SK-N-SH treated with all-trans-retinoic acid at 6 μM for 48 hours (cell line): ENCODE results near the gene RAP2A.

Experiments used
- ATAC-seq: fragments of 200-7000 bp; cut with Tn5 transposase; 3 replicates; pipeline ENCODE4 v1.9.1; 2020; ENCODE audit warnings: mild to moderate bottlenecking, moderate library complexity
- ARNTL ChIP-seq: fragments of 450-650 bp; formaldehyde crosslinking; IDR thresholded peaks from 2 replicates; pipeline ENCODE4 v1.5.0; 2020; ENCODE audit warnings: low read depth, mild to moderate bottlenecking, moderate library complexity, borderline replicate concordance
- CSDC2 ChIP-seq: fragments of 250-450 bp; sonication (Bioruptor Pico); IDR thresholded peaks from 2 replicates; pipeline ENCODE4 v1.5.0; 2020; ENCODE audit warnings: mild to moderate bottlenecking, moderate library complexity
- CSRNP3 ChIP-seq: fragments of 250-450 bp; sonication (Bioruptor Pico); IDR thresholded peaks from 2 replicates; pipeline ENCODE4 v1.5.1; 2021; ENCODE audit warnings: mild to moderate bottlenecking, moderate library complexity
- ESRRG ChIP-seq: fragments of 250-450 bp; sonication (Bioruptor Pico); IDR thresholded peaks from 2 replicates; pipeline ENCODE4 v1.6.1; 2021; ENCODE audit warnings: mild to moderate bottlenecking
- GLIS3 ChIP-seq: fragments of 250-450 bp; sonication (Bioruptor Pico); IDR thresholded peaks from 2 replicates; pipeline ENCODE4 v1.5.0; 2020; ENCODE audit warnings: mild to moderate bottlenecking, moderate library complexity
- OSR1 ChIP-seq: fragments of 250-450 bp; sonication (Bioruptor Pico); IDR thresholded peaks from 2 replicates; pipeline ENCODE4 v1.8.0; 2022; ENCODE audit warnings: moderate library complexity, mild to moderate bottlenecking, inconsistent platforms
- PPARA ChIP-seq: fragments of 250-450 bp; sonication (Bioruptor Pico); IDR thresholded peaks from 2 replicates; pipeline ENCODE4 v1.5.0; 2020; ENCODE audit warnings: mild to moderate bottlenecking, borderline replicate concordance
- RARB ChIP-seq: fragments of 250-450 bp; sonication (Bioruptor Pico); IDR thresholded peaks from 2 replicates; pipeline ENCODE4 v1.8.0; 2021; ENCODE audit warnings: mild to moderate bottlenecking, moderate library complexity
- SNAI2 ChIP-seq: fragments of 250-450 bp; sonication (Bioruptor Pico); IDR thresholded peaks from 2 replicates; pipeline ENCODE4 v1.5.0; 2020; ENCODE audit warnings: mild to moderate bottlenecking, moderate library complexity
- TCF4 ChIP-seq: fragments of 250-450 bp; sonication (Bioruptor Pico); IDR thresholded peaks from 2 replicates; pipeline ENCODE4 v1.8.0; 2021; ENCODE audit warnings: mild to moderate bottlenecking, moderate library complexity, borderline replicate concordance
- TOX ChIP-seq: fragments of 250-450 bp; sonication (Bioruptor Pico); IDR thresholded peaks from 2 replicates; pipeline ENCODE4 v1.8.0; 2021; ENCODE audit warnings: mild to moderate bottlenecking, moderate library complexity, borderline replicate concordance
- ZFP3 ChIP-seq: fragments of 250-450 bp; sonication (Bioruptor Pico); IDR thresholded peaks from 2 replicates; pipeline ENCODE4 v1.5.0; 2020; ENCODE audit warnings: mild to moderate bottlenecking, moderate library complexity
- ZFP30 ChIP-seq: fragments of 450-650 bp; formaldehyde crosslinking; IDR thresholded peaks from 2 replicates; pipeline ENCODE4 v1.5.0; 2022; ENCODE audit warnings: mild to moderate bottlenecking, moderate library complexity
- ZNF565 ChIP-seq: fragments of 450-650 bp; formaldehyde crosslinking; conservative IDR thresholded peaks from 2 replicates; pipeline ENCODE4 v1.5.0; 2020; ENCODE audit warnings: low read depth, mild to moderate bottlenecking, moderate library complexity
- ZNF70 ChIP-seq: fragments of 450-650 bp; formaldehyde crosslinking; IDR thresholded peaks from 2 replicates; pipeline ENCODE4 v1.5.0; 2020; ENCODE audit warnings: mild to moderate bottlenecking, moderate library complexity
- ZNF8 ChIP-seq: fragments of 450-650 bp; formaldehyde crosslinking; IDR thresholded peaks from 2 replicates; pipeline ENCODE4 v1.5.0; 2020; ENCODE audit warnings: mild to moderate bottlenecking, moderate library complexity
- TF ChIP-seq, protein P1 (sequence below): fragments of 250-450 bp; sonication (Bioruptor Pico); IDR thresholded peaks from 2 replicates; pipeline ENCODE4 v1.5.0; 2020; ENCODE audit warnings: mild to moderate bottlenecking, moderate library complexity
- TF ChIP-seq, protein P2 (sequence below): fragments of 250-450 bp; sonication (Bioruptor Pico); IDR thresholded peaks from 2 replicates; pipeline ENCODE4 v1.8.0; 2021; ENCODE audit warnings: low read depth, mild to moderate bottlenecking, moderate library complexity, borderline replicate concordance
- TF ChIP-seq, protein P3 (sequence below): fragments of 250-450 bp; sonication (Bioruptor Pico); IDR thresholded peaks from 2 replicates; pipeline ENCODE4 v1.5.1; 2020; ENCODE audit warnings: low read depth, mild to moderate bottlenecking, moderate library complexity
- TF ChIP-seq, protein P4 (sequence below): fragments of 250-450 bp; sonication (Bioruptor Pico); IDR thresholded peaks from 2 replicates; pipeline ENCODE4 v1.8.0; 2020; ENCODE audit warnings: mild to moderate bottlenecking, moderate library complexity, borderline replicate concordance

RAP2A gene

GRCh38 chr13:97408938-97409337, 25.0 kb upstream of the RAP2A start (continued):
- TF ChIP-seq, protein P1, sequence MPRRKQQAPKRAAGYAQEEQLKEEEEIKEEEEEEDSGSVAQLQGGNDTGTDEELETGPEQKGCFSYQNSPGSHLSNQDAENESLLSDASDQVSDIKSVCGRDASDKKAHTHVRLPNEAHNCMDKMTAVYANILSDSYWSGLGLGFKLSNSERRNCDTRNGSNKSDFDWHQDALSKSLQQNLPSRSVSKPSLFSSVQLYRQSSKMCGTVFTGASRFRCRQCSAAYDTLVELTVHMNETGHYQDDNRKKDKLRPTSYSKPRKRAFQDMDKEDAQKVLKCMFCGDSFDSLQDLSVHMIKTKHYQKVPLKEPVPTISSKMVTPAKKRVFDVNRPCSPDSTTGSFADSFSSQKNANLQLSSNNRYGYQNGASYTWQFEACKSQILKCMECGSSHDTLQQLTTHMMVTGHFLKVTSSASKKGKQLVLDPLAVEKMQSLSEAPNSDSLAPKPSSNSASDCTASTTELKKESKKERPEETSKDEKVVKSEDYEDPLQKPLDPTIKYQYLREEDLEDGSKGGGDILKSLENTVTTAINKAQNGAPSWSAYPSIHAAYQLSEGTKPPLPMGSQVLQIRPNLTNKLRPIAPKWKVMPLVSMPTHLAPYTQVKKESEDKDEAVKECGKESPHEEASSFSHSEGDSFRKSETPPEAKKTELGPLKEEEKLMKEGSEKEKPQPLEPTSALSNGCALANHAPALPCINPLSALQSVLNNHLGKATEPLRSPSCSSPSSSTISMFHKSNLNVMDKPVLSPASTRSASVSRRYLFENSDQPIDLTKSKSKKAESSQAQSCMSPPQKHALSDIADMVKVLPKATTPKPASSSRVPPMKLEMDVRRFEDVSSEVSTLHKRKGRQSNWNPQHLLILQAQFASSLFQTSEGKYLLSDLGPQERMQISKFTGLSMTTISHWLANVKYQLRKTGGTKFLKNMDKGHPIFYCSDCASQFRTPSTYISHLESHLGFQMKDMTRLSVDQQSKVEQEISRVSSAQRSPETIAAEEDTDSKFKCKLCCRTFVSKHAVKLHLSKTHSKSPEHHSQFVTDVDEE = no peak

DNA sequence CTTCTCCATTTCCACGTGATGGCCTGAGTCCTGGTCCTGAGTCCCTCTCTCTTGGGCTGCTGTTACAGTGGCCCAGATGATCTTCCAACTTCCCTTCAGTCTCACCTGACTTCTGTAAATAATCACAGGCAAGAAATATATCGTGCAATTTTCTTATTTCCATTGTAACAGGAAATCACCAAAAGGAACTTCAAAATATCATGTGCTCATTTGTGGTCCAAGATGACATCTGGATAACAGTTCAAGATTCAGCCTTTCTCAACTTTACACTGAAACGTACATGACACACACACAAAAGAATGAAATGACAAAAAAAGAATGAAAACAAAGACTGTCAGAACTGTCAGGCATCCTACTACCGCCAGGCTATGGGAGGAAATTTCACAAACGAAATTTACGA, 22.0 kb upstream of the RAP2A start:
- ATAC-seq = no peak
- TF ChIP-seq ZNF70 (CRISPR knock-in tag) (no peak), GLIS3 (no peak), PPARA (CRISPR knock-in tag) (no peak), ESRRG (CRISPR knock-in tag) (no peak), ZFP3 (CRISPR knock-in tag) (no peak), TOX (CRISPR knock-in tag) (no peak), OSR1 (CRISPR knock-in tag) (no peak), ZNF565 (CRISPR knock-in tag) (no peak), TCF4 (CRISPR knock-in tag) (no peak), ARNTL (CRISPR knock-in tag) (no peak), ZNF8 (CRISPR knock-in tag) (no peak), RARB (CRISPR knock-in tag) (no peak), CSRNP3 (CRISPR knock-in tag) (no peak)
- TF ChIP-seq, protein P2, sequence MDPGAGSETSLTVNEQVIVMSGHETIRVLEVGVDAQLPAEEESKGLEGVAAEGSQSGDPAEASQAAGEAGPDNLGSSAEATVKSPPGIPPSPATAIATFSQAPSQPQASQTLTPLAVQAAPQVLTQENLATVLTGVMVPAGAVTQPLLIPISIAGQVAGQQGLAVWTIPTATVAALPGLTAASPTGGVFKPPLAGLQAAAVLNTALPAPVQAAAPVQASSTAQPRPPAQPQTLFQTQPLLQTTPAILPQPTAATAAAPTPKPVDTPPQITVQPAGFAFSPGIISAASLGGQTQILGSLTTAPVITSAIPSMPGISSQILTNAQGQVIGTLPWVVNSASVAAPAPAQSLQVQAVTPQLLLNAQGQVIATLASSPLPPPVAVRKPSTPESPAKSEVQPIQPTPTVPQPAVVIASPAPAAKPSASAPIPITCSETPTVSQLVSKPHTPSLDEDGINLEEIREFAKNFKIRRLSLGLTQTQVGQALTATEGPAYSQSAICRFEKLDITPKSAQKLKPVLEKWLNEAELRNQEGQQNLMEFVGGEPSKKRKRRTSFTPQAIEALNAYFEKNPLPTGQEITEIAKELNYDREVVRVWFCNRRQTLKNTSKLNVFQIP (CRISPR knock-in tag) = no peak
- TF ChIP-seq, protein P3, sequence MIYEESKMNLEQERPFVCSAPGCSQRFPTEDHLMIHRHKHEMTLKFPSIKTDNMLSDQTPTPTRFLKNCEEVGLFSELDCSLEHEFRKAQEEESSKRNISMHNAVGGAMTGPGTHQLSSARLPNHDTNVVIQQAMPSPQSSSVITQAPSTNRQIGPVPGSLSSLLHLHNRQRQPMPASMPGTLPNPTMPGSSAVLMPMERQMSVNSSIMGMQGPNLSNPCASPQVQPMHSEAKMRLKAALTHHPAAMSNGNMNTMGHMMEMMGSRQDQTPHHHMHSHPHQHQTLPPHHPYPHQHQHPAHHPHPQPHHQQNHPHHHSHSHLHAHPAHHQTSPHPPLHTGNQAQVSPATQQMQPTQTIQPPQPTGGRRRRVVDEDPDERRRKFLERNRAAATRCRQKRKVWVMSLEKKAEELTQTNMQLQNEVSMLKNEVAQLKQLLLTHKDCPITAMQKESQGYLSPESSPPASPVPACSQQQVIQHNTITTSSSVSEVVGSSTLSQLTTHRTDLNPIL (CRISPR knock-in tag) = no peak
- TF ChIP-seq, protein P4, sequence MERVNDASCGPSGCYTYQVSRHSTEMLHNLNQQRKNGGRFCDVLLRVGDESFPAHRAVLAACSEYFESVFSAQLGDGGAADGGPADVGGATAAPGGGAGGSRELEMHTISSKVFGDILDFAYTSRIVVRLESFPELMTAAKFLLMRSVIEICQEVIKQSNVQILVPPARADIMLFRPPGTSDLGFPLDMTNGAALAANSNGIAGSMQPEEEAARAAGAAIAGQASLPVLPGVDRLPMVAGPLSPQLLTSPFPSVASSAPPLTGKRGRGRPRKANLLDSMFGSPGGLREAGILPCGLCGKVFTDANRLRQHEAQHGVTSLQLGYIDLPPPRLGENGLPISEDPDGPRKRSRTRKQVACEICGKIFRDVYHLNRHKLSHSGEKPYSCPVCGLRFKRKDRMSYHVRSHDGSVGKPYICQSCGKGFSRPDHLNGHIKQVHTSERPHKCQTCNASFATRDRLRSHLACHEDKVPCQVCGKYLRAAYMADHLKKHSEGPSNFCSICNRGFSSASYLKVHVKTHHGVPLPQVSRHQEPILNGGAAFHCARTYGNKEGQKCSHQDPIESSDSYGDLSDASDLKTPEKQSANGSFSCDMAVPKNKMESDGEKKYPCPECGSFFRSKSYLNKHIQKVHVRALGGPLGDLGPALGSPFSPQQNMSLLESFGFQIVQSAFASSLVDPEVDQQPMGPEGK (CRISPR knock-in tag) = no peak

DNA sequence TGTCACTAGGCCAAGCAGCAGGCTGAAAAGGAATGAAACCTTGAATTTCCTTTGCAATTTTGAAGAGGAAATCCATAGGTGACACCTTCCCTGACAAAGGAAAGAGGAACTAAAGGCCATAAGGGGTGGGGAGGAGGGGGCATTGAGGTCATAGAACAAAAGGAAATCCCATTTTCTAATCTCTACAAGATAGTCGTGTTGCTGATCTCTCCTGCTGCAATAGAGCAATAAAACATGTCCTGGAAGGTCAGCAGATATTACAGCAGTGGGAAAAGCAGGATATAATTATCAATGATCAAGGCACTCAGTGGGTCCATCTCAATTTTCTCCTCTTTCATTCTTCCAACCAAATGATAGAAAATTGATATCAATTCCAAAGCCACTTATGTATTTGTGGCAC, 20.3 kb upstream of the RAP2A start:
- TF ChIP-seq, protein P4 (CRISPR knock-in tag) = no peak
- TF ChIP-seq OSR1 (CRISPR knock-in tag) (no peak), SNAI2 (CRISPR knock-in tag) (no peak), ZFP30 (CRISPR knock-in tag) (no peak), RARB (CRISPR knock-in tag) (no peak), TCF4 (CRISPR knock-in tag) (no peak), ZNF565 (CRISPR knock-in tag) (no peak), GLIS3 (no peak), ZNF70 (CRISPR knock-in tag) (no peak), CSDC2 (no peak)
- TF ChIP-seq, protein P1 = no peak
- TF ChIP-seq, protein P3 (CRISPR knock-in tag) = no peak
- ATAC-seq = no peak
